HuH-7.5 (cell line): ENCODE data around the gene GPR55.

Experiments used
- DNase-seq: peaks from one replicate; pipeline ENCODE4 v3.0.0; 2011; ENCODE audit warnings: low spot score

Gene GPR55

GRCh38 chr2:230919240-230919639 is 5.8 kb downstream of the GPR55 start:
- DNase-seq = no peak

- DNase-seq = no peak
Measured at GRCh38 chr2:230916218-230916617, 8.8 kb downstream of the GPR55 start.

- DNase-seq = no peak
Measured at GRCh38 chr2:230915319-230915718, 9.7 kb downstream of the GPR55 start.

GRCh38 chr2:230914886-230915285 is 10.2 kb downstream of the GPR55 start:
- no peak for DNase-seq

- DNase-seq = no peak
Measured at GRCh38 chr2:230913406-230914143, 11.5 kb downstream of the GPR55 start.

- DNase-seq = no peak
Measured at GRCh38 chr2:230912724-230913123, 12.3 kb downstream of the GPR55 start.

GRCh38 chr2:230912046-230912445 is 13.0 kb downstream of the GPR55 start:
- no peak for DNase-seq

- DNase-seq = no peak
Measured at GRCh38 chr2:230910546-230911177, 14.4 kb downstream of the GPR55 start.

- DNase-seq = no peak
Measured at GRCh38 chr2:230909841-230910545, 15.0 kb downstream of the GPR55 start.

- no peak for DNase-seq
Measured at GRCh38 chr2:230908595-230909191, 16.3 kb downstream of the GPR55 start.

- DNase-seq = no peak
Measured at GRCh38 chr2:230908092-230908594, 16.9 kb downstream of the GPR55 start.

- no peak for DNase-seq
Measured at GRCh38 chr2:230907361-230908091, 17.5 kb downstream of the GPR55 start.

- DNase-seq = no peak
Measured at GRCh38 chr2:230906471-230907230, 18.4 kb downstream of the GPR55 start.

GRCh38 chr2:230905448-230906421 is 19.3 kb downstream of the GPR55 start:
- DNase-seq = no peak

GRCh38 chr2:230904856-230905447 is 20.1 kb downstream of the GPR55 start:
- DNase-seq = no peak

GRCh38 chr2:230903231-230904150 is 21.6 kb downstream of the GPR55 start:
- no peak for DNase-seq

- peak; percentile 55 for DNase-seq
Measured at GRCh38 chr2:230902180-230902899, 22.7 kb downstream of the GPR55 start.

- no peak for DNase-seq
Measured at GRCh38 chr2:230901006-230901405, 24.0 kb downstream of the GPR55 start.
